ENCODE results near the gene NTM. TPM values are rescaled to one million over a fixed set of nuclear protein-coding genes. Genes with fewer than 3 reads are reported as not detected.

Gene NTM
- total RNA-seq, 4 donors from 2014 or later, result 1.4 to 5.7 TPM; not detected in 2

GRCh38 chr11:132238331-132238866 is 868.0 kb downstream of the NTM start:
- Histone ChIP-seq H3K36me3 (no peaks in the 10 kb centered on the region), H3K9me3 (no peaks in the 10 kb centered on the region), H3K27me3 (no peaks in the 10 kb centered on the region), H3K27ac (no peak overlapping the region), H3K4me1 (no peaks in the 10 kb centered on the region), H3K4me3 (no peak overlapping the region)
- DNase-seq, result no peak
- intact Hi-C loops (cut with DNase I; ENCODE audit: low total_unique reads), result no loop called here
- TF ChIP-seq POLR2A (IDR thresholded peaks at IDR 0.05) (no peak), CTCF (IDR thresholded peaks at IDR 0.05) (no peak)

DNA sequence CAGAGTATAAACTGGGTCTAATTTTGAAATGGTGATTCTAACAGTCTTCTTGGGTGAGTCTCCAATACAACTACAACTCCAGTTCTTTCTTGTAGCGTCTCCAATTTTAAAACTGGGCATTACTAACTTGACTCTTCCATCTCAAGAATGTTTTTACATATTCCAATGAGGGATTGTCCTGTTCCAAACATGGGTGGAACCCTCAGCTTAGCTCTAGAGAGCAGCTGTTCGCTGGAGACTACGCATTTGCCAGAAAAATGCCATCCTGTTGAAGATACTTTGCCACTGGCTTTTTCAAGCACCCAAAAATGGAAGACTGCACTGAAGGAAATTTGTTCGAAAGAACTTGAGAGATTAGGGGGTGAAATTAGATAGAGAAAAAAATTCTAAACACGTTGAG is 870.0 kb downstream of the NTM start:
- no peak overlapping the region for H3K27ac ChIP-seq
- intact Hi-C loops (cut with DNase I; ENCODE audit: low total_unique reads), result no loop called here
- no peaks in the 10 kb centered on the region for H3K27me3 ChIP-seq
- no peak for DNase-seq
- no peaks in the 10 kb centered on the region for H3K36me3 ChIP-seq
- no peaks in the 10 kb centered on the region for H3K4me1 ChIP-seq
- no peaks in the 10 kb centered on the region for H3K9me3 ChIP-seq
- TF ChIP-seq CTCF (IDR thresholded peaks at IDR 0.05), result no peak
- no peak for TF ChIP-seq POLR2A (IDR thresholded peaks at IDR 0.05)
- H3K4me3 ChIP-seq, result no peak overlapping the region

GRCh38 chr11:132242632-132243031 is 872.2 kb downstream of the NTM start:
- no peak for DNase-seq
- H3K4me3 ChIP-seq, result no peak overlapping the region
- no peaks in the 10 kb centered on the region for H3K36me3 ChIP-seq
- H3K9me3 ChIP-seq, result no peaks in the 10 kb centered on the region
- no peaks in the 10 kb centered on the region for H3K27me3 ChIP-seq
- no peak overlapping the region for H3K27ac ChIP-seq
- H3K4me1 ChIP-seq, result no peaks in the 10 kb centered on the region
- intact Hi-C loops (cut with DNase I; ENCODE audit: low total_unique reads), result no loop called here
- TF ChIP-seq POLR2A (IDR thresholded peaks at IDR 0.05) (no peak), CTCF (IDR thresholded peaks at IDR 0.05) (no peak)

GRCh38 chr11:132244846-132245245 is 874.4 kb downstream of the NTM start:
- no peaks in the 10 kb centered on the region for H3K27me3 ChIP-seq
- H3K9me3 ChIP-seq, result no peaks in the 10 kb centered on the region
- intact Hi-C loops (cut with DNase I; ENCODE audit: low total_unique reads), result no loop called here

More at GRCh38 chr11:132244846-132245245, 874.4 kb downstream of the NTM start:
- no peak for TF ChIP-seq CTCF (IDR thresholded peaks at IDR 0.05)
- TF ChIP-seq POLR2A (IDR thresholded peaks at IDR 0.05), result no peak
- Histone ChIP-seq H3K4me1 (no peaks in the 10 kb centered on the region), H3K36me3 (no peaks in the 10 kb centered on the region), H3K4me3 (no peak overlapping the region), H3K27ac (no peak overlapping the region)
- no peak for DNase-seq

All from uterus (tissue), 4 donors.